H1 (cell line): ENCODE results near the gene CTNND2. TPM values are rescaled to one million over a fixed set of nuclear protein-coding genes. Genes with fewer than 3 reads are reported as not detected.

Source experiments
- E2F6 ChIP-seq: IDR thresholded peaks from 2 replicates; pipeline ENCODE4 v1.6.1; 2012; ENCODE audit warnings: inconsistent platforms
- polyA plus RNA-seq, 7 experiments: library from polyadenylated mRNA; depleted of rRNA in 3 of 7; stranded (reverse) in 5 of 7; unstranded in 2 of 7; fragments of >200 nt in 5 of 7; fragments of 200-250 nt in 2 of 7; gene quantifications; 1 replicate in 5 of 7; 2 replicates in 1 of 7; 4 replicates in 1 of 7; pipeline versions ENCODE4 v1.2.1 to v1.2.3, GENCODE V29; 2011 to 2013; ENCODE audit warnings: missing spikeins in 2 of 7, mixed read lengths in 2 of 7
- total RNA-seq: library from RNA; stranded (reverse); fragmentation: NEBNext Ultra II Directional; extraction: Animal tissue kit (Norgen Biotek cat#: 25700); gene quantifications from 2 replicates; pipeline ENCODE4 v1.2.1, GENCODE V29; 2021

Gene CTNND2
- total and polyA plus RNA-seq, 2 of the 8 experiments (the other 6 are each of a cell fraction or from before 2014, with no cell fraction given): 7.4 to 14.2 TPM

- no peak for TF ChIP-seq E2F6
Measured at GRCh38 chr5:11323761-11324160, 580.5 kb downstream of the CTNND2 start (continued).
